HepG2 (cell line): ENCODE results near the gene NDE1. TPM values are rescaled to one million over a fixed set of nuclear protein-coding genes. Genes with fewer than 3 reads are reported as not detected.
A peak's percentile ranks its signal among the peaks of the same experiment; 100 is the strongest.

Source experiments
- CTCF ChIP-seq: sonication (generic); formaldehyde crosslinking; IDR thresholded peaks from 2 replicates; pipeline ENCODE4 v1.5.0; 2020; ENCODE audit warnings: mild to moderate bottlenecking, missing genetic modification reagents, moderate library complexity
- ETS1 ChIP-seq: sonication (generic); formaldehyde crosslinking; IDR thresholded peaks from 2 replicates; pipeline ENCODE4 v1.4.0; 2020; ENCODE audit warnings: missing genetic modification reagents
- FOXA3 ChIP-seq: IDR thresholded peaks from 2 replicates; pipeline ENCODE4 v1.6.1; 2016; ENCODE audit warnings: missing genetic modification reagents, missing compliant biosample characterization
- HDAC6 ChIP-seq: fragments of 200-600 bp; sonication (generic); IDR thresholded peaks from 2 replicates; pipeline ENCODE4 v1.7.0; 2017; ENCODE audit warnings: mild to moderate bottlenecking, antibody characterized with exemption, low read length, low read depth
- IKZF5 ChIP-seq: IDR thresholded peaks from 2 replicates; pipeline ENCODE4 v1.6.1; 2018; ENCODE audit warnings: missing genetic modification reagents, mild to moderate bottlenecking, missing compliant biosample characterization
- MTF1 ChIP-seq: sonication (generic); formaldehyde crosslinking; IDR thresholded peaks from 2 replicates; pipeline ENCODE4 v1.5.0; 2020; ENCODE audit warnings: missing genetic modification reagents
- NCOA1 ChIP-seq: sonication (generic); formaldehyde crosslinking; IDR thresholded peaks from 2 replicates; pipeline ENCODE4 v1.9.0; 2021; ENCODE audit warnings: missing genetic modification reagents
- NKX3-1 ChIP-seq: sonication (generic); formaldehyde crosslinking; IDR thresholded peaks from 2 replicates; pipeline ENCODE4 v1.5.0; 2020; ENCODE audit warnings: missing genetic modification reagents
- SAP130 ChIP-seq: IDR thresholded peaks from 2 replicates; pipeline ENCODE4 v1.6.1; 2016; ENCODE audit warnings: low read depth
- SRY ChIP-seq: sonication (generic); formaldehyde crosslinking; IDR thresholded peaks from 2 replicates; pipeline ENCODE4 v1.8.0; 2022; ENCODE audit warnings: mild to moderate bottlenecking, missing genetic modification reagents
- STAG1 ChIP-seq: sonication (generic); formaldehyde crosslinking; IDR thresholded peaks from 2 replicates; pipeline ENCODE4 v1.4.0; 2020; ENCODE audit warnings: missing genetic modification reagents
- ZBTB7B ChIP-seq: sonication (generic); formaldehyde crosslinking; IDR thresholded peaks from 2 replicates; pipeline ENCODE4 v1.4.0; 2020; ENCODE audit warnings: missing genetic modification reagents
- ZKSCAN8 ChIP-seq: IDR thresholded peaks from 2 replicates; pipeline ENCODE4 v1.6.1; 2016; ENCODE audit warnings: borderline replicate concordance, missing genetic modification reagents, missing compliant biosample characterization
- ZMYM3 ChIP-seq: sonication (generic); formaldehyde crosslinking; IDR thresholded peaks from 2 replicates; pipeline ENCODE4 v1.5.1; 2020; ENCODE audit warnings: mild to moderate bottlenecking, missing genetic modification reagents
- ZNF143 ChIP-seq: sonication (generic); formaldehyde crosslinking; IDR thresholded peaks from 2 replicates; pipeline ENCODE4 v1.4.0; 2020; ENCODE audit warnings: missing genetic modification reagents
- ZNF282 ChIP-seq: fragments of 450-650 bp; IDR thresholded peaks from 2 replicates; pipeline ENCODE4 v1.6.1; 2018; ENCODE audit not compliant: partially characterized antibody
- ZNF383 ChIP-seq: sonication (generic); formaldehyde crosslinking; IDR thresholded peaks from 2 replicates; pipeline ENCODE4 v1.4.0; 2020; ENCODE audit warnings: missing genetic modification reagents, mild to moderate bottlenecking, borderline replicate concordance
- ZNF431 ChIP-seq: sonication (generic); formaldehyde crosslinking; IDR thresholded peaks from 2 replicates; pipeline ENCODE4 v1.9.0; 2022; ENCODE audit warnings: missing genetic modification reagents, low read depth, mild to moderate bottlenecking, borderline replicate concordance
- ZNF468 ChIP-seq: sonication (generic); formaldehyde crosslinking; IDR thresholded peaks from 2 replicates; pipeline ENCODE4 v1.8.0; 2022; ENCODE audit warnings: mild to moderate bottlenecking, moderate library complexity, missing genetic modification reagents
- ZNF556 ChIP-seq: sonication (generic); formaldehyde crosslinking; IDR thresholded peaks from 2 replicates; pipeline ENCODE4 v1.4.0; 2020; ENCODE audit warnings: mild to moderate bottlenecking, missing genetic modification reagents, borderline replicate concordance
- ZNF614 ChIP-seq: IDR thresholded peaks from 2 replicates; pipeline ENCODE4 v1.6.1; 2018; ENCODE audit warnings: missing biosample characterization, missing genetic modification reagents, inconsistent platforms, borderline replicate concordance
- ZNF652 ChIP-seq: IDR thresholded peaks from 2 replicates; pipeline ENCODE4 v1.6.1; 2016; ENCODE audit warnings: low read depth, borderline replicate concordance
- ZNF7 ChIP-seq: IDR thresholded peaks from 2 replicates; pipeline ENCODE4 v1.6.1; 2016; ENCODE audit warnings: missing biosample characterization, missing genetic modification reagents
- ZSCAN20 ChIP-seq: sonication (generic); formaldehyde crosslinking; IDR thresholded peaks from 2 replicates; pipeline ENCODE4 v1.4.0; 2020; ENCODE audit warnings: missing genetic modification reagents, mild to moderate bottlenecking, borderline replicate concordance
- polyA plus RNA-seq, 8 experiments: library from polyadenylated mRNA; depleted of rRNA in 3 of 8; stranded (reverse) in 7 of 8; unstranded in 1 of 8; fragments of >200 nt; fragmentation: Illumina TruSeq in 4 of 8; extraction: Trizol in 4 of 8; gene quantifications; 2 replicates each; pipeline versions ENCODE4 v1.2.1 to v1.2.3, GENCODE V29; 2011 to 2016; ENCODE audit warnings: low read depth in 4 of 8, missing spikeins in 1 of 8, mixed read lengths in 1 of 8; ENCODE audit not compliant: insufficient read depth in 1 of 8
- total RNA-seq, 5 experiments: library from RNA; depleted of rRNA; stranded (reverse); fragments of >200 nt; fragmentation: Illumina TruSeq; extraction: Trizol; gene quantifications; 2 replicates each; pipeline ENCODE4 v1.2.3, GENCODE V29; 2016; ENCODE audit warnings: low read depth in 1 of 5
- TF ChIP-seq, protein P1 (sequence below): IDR thresholded peaks from 2 replicates; pipeline ENCODE4 v1.6.1; 2016; ENCODE audit warnings: low read depth, borderline replicate concordance
- TF ChIP-seq, protein P2 (sequence below), 2 experiments: fragments of 450-650 bp in 1 of 2; sonication (generic) in 1 of 2; formaldehyde crosslinking; IDR thresholded peaks; 2 replicates each; pipeline versions ENCODE4 v1.5.0 to v1.8.0; 2020 to 2022; ENCODE audit warnings: mild to moderate bottlenecking in 1 of 2, missing genetic modification reagents in 1 of 2

NDE1 gene
- total and polyA plus RNA-seq, 2 of the 13 experiments (the other 11 are each of a cell fraction or from before 2014, with no cell fraction given): 40.9 to 72.5 TPM

- TF ChIP-seq ZMYM3 (CRISPR knock-in tag): 0 out of 2 replicates have a peak, but pooled peaks have one; percentile 4
- TF ChIP-seq ZNF383 (CRISPR knock-in tag): no peak
- peak; percentile 34; the same call in 1 of the 2 replicates for TF ChIP-seq CTCF (CRISPR knock-in tag)
- TF ChIP-seq NCOA1: no peak; the same call in 1 of the 2 replicates
- TF ChIP-seq ZNF614 (CRISPR knock-in tag): 0 out of 2 replicates have a peak, but pooled peaks have one; percentile 39
- peak; percentile 64; the same call in 1 of the 2 replicates for TF ChIP-seq ZNF556
- peak; percentile 64; the same call in 1 of the 2 replicates for TF ChIP-seq ZSCAN20 (CRISPR knock-in tag)
- TF ChIP-seq ZNF143 (CRISPR knock-in tag): no peak
- peak; percentile 38 for TF ChIP-seq IKZF5 (CRISPR knock-in tag)
- peak; percentile 30 for TF ChIP-seq STAG1 (CRISPR knock-in tag)
- TF ChIP-seq ZNF652 (CRISPR knock-in tag): no peak
- TF ChIP-seq SAP130 (CRISPR knock-in tag): peak; percentile 79
- TF ChIP-seq ZNF7 (CRISPR knock-in tag): 0 out of 2 replicates have a peak, but pooled peaks have one; percentile 16
- TF ChIP-seq NKX3-1 (CRISPR knock-in tag): peak; percentile 79
- TF ChIP-seq SRY: peak; percentile 78; the same call in 1 of the 2 replicates
- no peak for TF ChIP-seq HDAC6
- TF ChIP-seq ZNF431 (CRISPR knock-in tag): peak; percentile 95
- TF ChIP-seq ZBTB7B (CRISPR knock-in tag): peak; percentile 41
- no peak for TF ChIP-seq ZNF282
- TF ChIP-seq ZNF468 (CRISPR knock-in tag): no peak
- peak; percentile 72; the same call in 1 of the 2 replicates for TF ChIP-seq ETS1 (CRISPR knock-in tag)
- TF ChIP-seq MTF1: no peak; the same call in 1 of the 2 replicates
- TF ChIP-seq ZKSCAN8 (CRISPR knock-in tag): no peak
- TF ChIP-seq, protein P1, sequence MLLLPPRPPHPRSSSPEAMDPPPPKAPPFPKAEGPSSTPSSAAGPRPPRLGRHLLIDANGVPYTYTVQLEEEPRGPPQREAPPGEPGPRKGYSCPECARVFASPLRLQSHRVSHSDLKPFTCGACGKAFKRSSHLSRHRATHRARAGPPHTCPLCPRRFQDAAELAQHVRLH: peak; percentile 72; the same call in 1 of the 2 replicates
- TF ChIP-seq FOXA3 (CRISPR knock-in tag): no peak; the same call in 1 of the 2 replicates
- TF ChIP-seq, protein P2, sequence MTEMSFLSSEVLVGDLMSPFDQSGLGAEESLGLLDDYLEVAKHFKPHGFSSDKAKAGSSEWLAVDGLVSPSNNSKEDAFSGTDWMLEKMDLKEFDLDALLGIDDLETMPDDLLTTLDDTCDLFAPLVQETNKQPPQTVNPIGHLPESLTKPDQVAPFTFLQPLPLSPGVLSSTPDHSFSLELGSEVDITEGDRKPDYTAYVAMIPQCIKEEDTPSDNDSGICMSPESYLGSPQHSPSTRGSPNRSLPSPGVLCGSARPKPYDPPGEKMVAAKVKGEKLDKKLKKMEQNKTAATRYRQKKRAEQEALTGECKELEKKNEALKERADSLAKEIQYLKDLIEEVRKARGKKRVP (CRISPR knock-in tag; IDR thresholded peaks at IDR 0.05): peak in 1 of 2 experiments; percentile 53; a peak in 1 of 4 replicates
These were observed at the start of gene NDE1 (continued) for GRCh38 chr16:15650019-15650697.
